ENCODE data around the gene PCDHGA9. TPM values are rescaled to one million over a fixed set of nuclear protein-coding genes. Genes with fewer than 3 reads are reported as not detected.

Gene PCDHGA9
- total RNA-seq (2021; ENCODE audit: unreplicated experiment) (0.15 TPM), Bru-seq, nascent RNA (percentile 43 among the genes with signal in this experiment), BruChase-seq, experiment 1, labeled RNA remaining after a 2-hour chase (percentile 40 among the genes with signal in this experiment), BruChase-seq, experiment 2, labeled RNA remaining after a 6-hour chase (percentile 43 among the genes with signal in this experiment)
- polyA plus RNA-seq (2012; ENCODE audit: insufficient read length) = 0.07 TPM
- long read RNA-seq = 0 reads

- POLR2A ChIA-PET = no interaction called here
- CTCF ChIA-PET = interaction anchor here (0.8 kb wide), 1 partner anchor 11 kb away, joined by 3 read pairs; no protein-coding TSS in a partner anchor
- Histone ChIP-seq H3K36me3 (ENCODE audit: control insufficient read depth, insufficient read depth, low read length) (no peaks in the 10 kb centered on the region), H3K4me1 (ENCODE audit: control insufficient read depth, insufficient read depth, low read length) (no peaks in the 10 kb centered on the region), H3K4me3 (ENCODE audit: low read depth in 2 of 2, low read length in 2 of 2) (no peak within 1 kb of the TSS), H3K27me3 (ENCODE audit: control insufficient read depth, insufficient read depth, low read length) (no peaks in the 10 kb centered on the region), H3K27ac (ENCODE audit: low read length) (no peak within 1 kb of the TSS), H3K9me3 (ENCODE audit: control insufficient read depth, insufficient read depth, low read depth, low read length) (no peaks in the 10 kb centered on the region)
- ATAC-seq = no peak
- in situ Hi-C loops (cut with HindIII; ENCODE audit: low pct_unique_long_range_greater_than_20kb, low sequenced_read_pairs) (no loop called here), intact Hi-C loops (cut with micrococcal nuclease; ENCODE audit: unreplicated experiment) (no loop called here)
- no peak for DNase-seq (ENCODE audit: low read depth, low spot score)
- TF ChIP-seq POLR2AphosphoS5 (IDR thresholded peaks at IDR 0.05; ENCODE audit: low read depth, low read length) (no peak), CTCF (IDR thresholded peaks at IDR 0.05) (peak; percentile 20; the same call in 1 of the 2 replicates)
- no TSS peak for BruUV-seq (replicated peaks)
Observed at GRCh38 chr5:141402553-141403243, at the start of gene PCDHGA9. Gene PCDHGA9 (plus strand): TSS chr5:141402778. CDS start chr5:141402953, 175 bp downstream.

- no peak within 1 kb of the TSS for H3K4me3 ChIP-seq (ENCODE audit: low read depth in 2 of 2, low read length in 2 of 2)
Observed at GRCh38 chr5:141354900-141355469, 47.6 kb upstream of the PCDHGA9 start, which contains the start of gene PCDHGA4. Gene PCDHGA4 (plus strand): TSS chr5:141355021. CDS start chr5:141355108, 87 bp downstream.

More at GRCh38 chr5:141354900-141355469, 47.6 kb upstream of the PCDHGA9 start, which contains the start of gene PCDHGA4:
- Histone ChIP-seq H3K9me3 (ENCODE audit: control insufficient read depth, insufficient read depth, low read depth, low read length) (no peaks in the 10 kb centered on the region), H3K36me3 (ENCODE audit: control insufficient read depth, insufficient read depth, low read length) (no peaks in the 10 kb centered on the region), H3K27ac (ENCODE audit: low read length) (no peak within 1 kb of the TSS), H3K27me3 (ENCODE audit: control insufficient read depth, insufficient read depth, low read length) (no peaks in the 10 kb centered on the region; the same call in 1 of the 2 replicates), H3K4me1 (ENCODE audit: control insufficient read depth, insufficient read depth, low read length) (no peaks in the 10 kb centered on the region)
- CTCF ChIA-PET = no interaction called here
- POLR2A ChIA-PET = interaction anchor here (0.6 kb wide), 1 partner anchor 247 kb away, joined by 3 read pairs; no protein-coding TSS in a partner anchor
- in situ Hi-C loops (cut with HindIII; ENCODE audit: low pct_unique_long_range_greater_than_20kb, low sequenced_read_pairs) = no loop called here
- intact Hi-C loops (cut with micrococcal nuclease; ENCODE audit: unreplicated experiment) = loop anchor here (10.0 kb wide), 1 partner anchor 170 kb away; no protein-coding TSS in a partner anchor
- ATAC-seq = no peak
- BruUV-seq (replicated peaks) = no TSS peak
- no peak for DNase-seq (ENCODE audit: low read depth, low spot score)
- no peak for TF ChIP-seq REST (IDR thresholded peaks at IDR 0.05; ENCODE audit: insufficient read depth in 1 of 2, low read depth in 2 of 2, low read length in 1 of 2)
- peak; percentile 54 for TF ChIP-seq CTCF (IDR thresholded peaks at IDR 0.05)

All from Panc1 (cell line).